Pancreas (tissue), 10 donors: Measurements from ENCODE around the gene THUMPD2. TPM values are rescaled to one million over a fixed set of nuclear protein-coding genes. Genes with fewer than 3 reads are reported as not detected.

Experiments used
- ATAC-seq, 4 donors: fragments of 200-7000 bp; cut with Tn5 transposase; one replicate each; pipeline versions ENCODE4 v1.8.0 to v1.9.1; 2020; ENCODE audit warnings: mild to moderate bottlenecking in 4 of 4, moderate library complexity in 4 of 4
- DNase-seq, 6 donors: peaks; one replicate each; pipeline ENCODE4 v3.0.0-alpha.2; 2020
- FAIRE-seq: peaks from 2 replicates; lab custom pipeline; 2012; peaks lifted over from hg19 to GRCh38; lab: Jason Lieb, UNC
- H3K27ac ChIP-seq, 4 donors: fragments of 200-600 bp; sonication (generic); 1 replicate in 3 of 4; 2 replicates in 1 of 4; pipeline versions ENCODE4 v1.5.0 to v1.8.0; 2020
- H3K27me3 ChIP-seq, 4 donors: fragments of 200-600 bp; one replicate each; pipeline ENCODE4 v1.8.0; 2021
- H3K36me3 ChIP-seq, 3 donors: fragments of 200-600 bp; sonication (generic) in 1 of 3; one replicate each; pipeline versions ENCODE4 v1.5.0 to v1.8.0; 2020 to 2021
- H3K4me1 ChIP-seq, 3 donors: fragments of 200-600 bp; one replicate each; pipeline ENCODE4 v1.8.0; 2021
- H3K4me3 ChIP-seq, 4 donors: fragments of 200-600 bp; sonication (generic) in 2 of 4; one replicate each; pipeline versions ENCODE4 v1.5.0 to v1.8.0; 2020 to 2021
- H3K9me3 ChIP-seq, 4 donors: fragments of 200-600 bp; one replicate each; pipeline ENCODE4 v1.8.0; 2021
- CTCF ChIP-seq, 4 donors: fragments of 200-600 bp; sonication (generic) in 3 of 4; IDR thresholded peaks; one replicate each; pipeline versions ENCODE4 v1.5.0 to v1.8.0; 2021; ENCODE audit warnings: antibody characterized with exemption in 4 of 4
- WGBS, 2 donors: extraction: QIAGEN DNeasy Blood & Tissue Kit; methylation state at CpG; one replicate each; pipeline ENCODE4 v1.1.7; 2013; 5-methylcytosine and 5-hydroxymethylcytosine counted together
- intact Hi-C, 3 donors: fragments of 100-400 bp; cut with DNase I; formaldehyde crosslinking; loops; one replicate each; pipeline versions ENCODE4 v1.11.1 to v1.14.2; 2022
- polyA plus RNA-seq, 2 donors: library from polyadenylated mRNA; stranded (reverse); fragments of 200-250 nt; gene quantifications; one replicate each; pipeline ENCODE4 v1.2.3, GENCODE V29; 2013
- total RNA-seq, 6 donors: library from RNA; stranded (reverse); fragmentation: NEBNext Ultra II Directional in 4 of 6; extraction: Animal tissue kit (Norgen Biotek cat#: 25700) in 4 of 6; gene quantifications; one replicate each; pipeline versions ENCODE4 v1.2.1 to v1.2.4, GENCODE V29; 2021 to 2023
- donor health status: healthy with polysubstance abuse.
- donor health status: DM: no; HTN: no; CAD: no; lungs with moderate emphysema.
- donor health status: DM: no; HTN: no; CAD: no.
- donor health status: control.
- donor health status: control.
- donor health status: Bipolar disorder and iron deficiency.
- donor health status: DM: yes; HTN: yes; CAD: no.
- donor health status: DM: no; HTN: no; CAD: no.
- donor health status: DM: no; HTN: no; CAD: no.
- donor health status: DM: yes; HTN: yes; CAD: no.

THUMPD2 gene
- total and polyA plus RNA-seq, 8 donors = 2.6 to 12.5 (median 5.0) TPM

GRCh38 chr2:39762448-39762847 lies 16.6 kb downstream of the THUMPD2 start:
- Histone ChIP-seq H3K9me3 (no peaks in the 10 kb centered on the region), H3K36me3 (peaks cover 0 to 3% (median 0%) of the 10 kb centered on the region in 3 donors), H3K27ac (no peak overlapping the region), H3K4me1 (no peaks in the 10 kb centered on the region), H3K27me3 (no peaks in the 10 kb centered on the region), H3K4me3 (no peak overlapping the region)
- DNase-seq (no peak), FAIRE-seq (no peak), ATAC-seq (no peak)
- 95 to 99% methylated on average over 2 of the region's 2 CpGs for WGBS, 2 donors
- TF ChIP-seq CTCF (IDR thresholded peaks at IDR 0.05) = no peak
- intact Hi-C loops = no loop called here

- no peak overlapping the region for H3K4me3 ChIP-seq
- 98% methylated on average over 4 of the region's 4 CpGs for WGBS, 2 donors
- H3K4me1 ChIP-seq = no peaks in the 10 kb centered on the region
- no peak for FAIRE-seq
- H3K36me3 ChIP-seq = peaks cover 0 to 27% (median 0%) of the 10 kb centered on the region in 3 donors
- H3K27ac ChIP-seq = no peak overlapping the region
- no peak for ATAC-seq
- intact Hi-C loops = no loop called here
- no peaks in the 10 kb centered on the region for H3K27me3 ChIP-seq
- H3K9me3 ChIP-seq = no peaks in the 10 kb centered on the region
- no peak for TF ChIP-seq CTCF (IDR thresholded peaks at IDR 0.05)
- DNase-seq = no peak
These were observed 21.9 kb downstream of the THUMPD2 start for GRCh38 chr2:39757156-39757555.

DNA sequence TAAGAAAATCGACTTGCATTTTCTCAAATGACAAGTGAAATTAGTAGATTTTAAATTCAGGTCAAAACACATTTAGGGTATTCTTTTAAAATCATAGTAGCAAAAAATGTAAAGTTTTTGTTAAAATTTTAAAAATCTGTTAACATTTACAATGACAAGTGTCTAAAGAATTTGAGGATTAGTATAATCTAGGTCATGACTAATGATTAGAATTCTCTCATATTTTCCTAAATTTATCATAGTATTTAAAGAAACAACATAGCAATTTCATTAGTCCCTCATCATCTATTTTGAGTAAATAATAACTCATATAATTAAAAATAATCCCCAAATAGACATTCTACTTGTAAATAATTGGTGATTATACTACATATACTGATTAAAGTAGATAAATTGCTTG lies 23.6 kb downstream of the THUMPD2 start:
- Histone ChIP-seq H3K27ac (no peak overlapping the region), H3K9me3 (no peaks in the 10 kb centered on the region), H3K4me1 (no peaks in the 10 kb centered on the region), H3K27me3 (no peaks in the 10 kb centered on the region), H3K4me3 (no peak overlapping the region), H3K36me3 (peaks cover 0 to 33% (median 0%) of the 10 kb centered on the region in 3 donors)
- FAIRE-seq (peak; percentile 57), ATAC-seq (no peak), DNase-seq (no peak)
- no peak for TF ChIP-seq CTCF (IDR thresholded peaks at IDR 0.05)
- intact Hi-C loops = no loop called here
- WGBS, 2 donors = 72 to 76% methylated on average over 1 of the region's 1 CpG

- TF ChIP-seq CTCF (IDR thresholded peaks at IDR 0.05) = no peak
- Histone ChIP-seq H3K4me1 (no peaks in the 10 kb centered on the region), H3K27me3 (no peaks in the 10 kb centered on the region), H3K9me3 (no peaks in the 10 kb centered on the region), H3K27ac (no peak overlapping the region), H3K36me3 (peaks cover 0 to 17% (median 0%) of the 10 kb centered on the region in 3 donors), H3K4me3 (no peak overlapping the region)
- WGBS, 2 donors = 71 to 74% methylated on average over 1 of the region's 1 CpG
- DNase-seq (no peak), ATAC-seq (no peak), FAIRE-seq (no peak)
- intact Hi-C loops = no loop called here
These were observed 35.7 kb downstream of the THUMPD2 start for GRCh38 chr2:39743269-39743776.

GRCh38 chr2:39741871-39742270 lies 37.2 kb downstream of the THUMPD2 start:
- TF ChIP-seq CTCF (IDR thresholded peaks at IDR 0.05) = no peak
- 92 to 98% methylated on average over 1 of the region's 1 CpG for WGBS, 2 donors
- no peaks in the 10 kb centered on the region for H3K4me1 ChIP-seq
- no peak overlapping the region for H3K27ac ChIP-seq
- intact Hi-C loops = no loop called here
- H3K36me3 ChIP-seq = peaks cover 0 to 23% (median under 1%) of the 10 kb centered on the region in 3 donors
- DNase-seq = no peak
- no peaks in the 10 kb centered on the region for H3K9me3 ChIP-seq
- no peak overlapping the region for H3K4me3 ChIP-seq
- no peak for ATAC-seq
- no peaks in the 10 kb centered on the region for H3K27me3 ChIP-seq
- FAIRE-seq = no peak
